Measurements from ENCODE around the gene UQCRC1.

The UQCRC1 gene

DNA sequence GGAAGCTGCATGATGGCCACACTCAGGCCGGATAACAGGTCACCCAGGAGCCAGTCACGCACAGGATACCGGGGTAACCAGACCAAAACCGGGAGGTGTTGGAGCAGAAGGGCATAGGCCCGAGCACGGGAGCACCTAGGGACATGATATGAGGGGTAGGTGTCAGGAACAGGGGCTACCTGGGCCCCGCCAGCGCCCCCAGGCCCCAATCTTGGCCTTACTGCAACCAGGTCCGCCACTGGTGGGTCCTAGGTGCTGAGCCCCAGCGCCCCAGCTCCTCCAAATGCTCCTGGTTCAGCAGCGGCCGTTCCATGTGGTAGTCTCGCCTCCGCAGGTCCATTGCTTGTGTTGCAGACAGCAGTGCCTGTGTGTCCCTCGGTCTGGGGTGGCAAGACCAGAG is 23.8 kb upstream of the UQCRC1 start:
- no peak for DNase-seq

GRCh38 chr3:48631516-48632448 is 22.3 kb upstream of the UQCRC1 start:
- no peak for DNase-seq

DNA sequence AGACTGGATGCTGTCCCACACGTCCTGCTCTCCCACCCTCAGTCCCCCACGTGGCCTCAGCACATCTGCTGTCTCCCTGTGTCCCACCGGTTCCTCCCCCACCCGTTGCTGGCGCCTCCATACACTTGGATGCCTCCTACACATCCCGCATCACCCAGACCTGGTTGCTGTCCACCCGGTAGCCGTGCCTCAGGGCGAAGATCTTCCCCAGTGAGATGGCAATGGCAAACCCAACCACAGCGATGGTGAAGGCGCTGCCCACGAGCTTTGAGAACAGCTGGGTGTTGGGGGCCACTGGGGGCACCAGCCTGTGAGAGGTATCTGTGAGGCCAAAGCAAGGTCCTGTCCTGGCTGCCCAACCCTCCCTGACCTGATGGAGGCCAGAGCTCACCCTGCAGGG is 21.4 kb upstream of the UQCRC1 start:
- DNase-seq = no peak

- no peak for DNase-seq
Observed at GRCh38 chr3:48630407-48630806, 21.0 kb upstream of the UQCRC1 start.

GRCh38 chr3:48629894-48630293 is 20.4 kb upstream of the UQCRC1 start:
- DNase-seq = no peak

- no peak for DNase-seq
Observed at GRCh38 chr3:48628277-48629017, 19.0 kb upstream of the UQCRC1 start.

- no peak for DNase-seq
Observed at GRCh38 chr3:48625600-48625999, 16.2 kb upstream of the UQCRC1 start.

DNA sequence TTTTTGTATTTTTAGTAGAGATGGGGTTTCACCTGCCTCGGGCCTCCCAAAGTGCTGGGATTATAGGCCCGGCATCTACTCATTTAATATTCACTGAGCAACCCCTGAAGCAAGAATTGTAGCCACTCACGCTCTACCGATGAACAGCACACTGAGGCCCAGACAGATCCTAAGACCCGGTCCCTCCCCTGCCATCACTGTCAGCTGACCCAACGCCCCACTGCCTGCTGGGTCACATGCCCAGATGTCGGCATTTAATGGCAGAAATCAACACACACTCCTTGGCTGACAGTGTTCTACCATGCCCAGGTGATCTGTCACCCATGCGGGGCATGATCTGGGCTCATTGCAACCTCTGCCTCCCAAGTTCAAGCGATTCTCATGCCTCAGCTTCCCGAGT is 15.3 kb upstream of the UQCRC1 start:
- DNase-seq = no peak

- DNase-seq = no peak
Observed at GRCh38 chr3:48623851-48624547, 14.6 kb upstream of the UQCRC1 start.

DNA sequence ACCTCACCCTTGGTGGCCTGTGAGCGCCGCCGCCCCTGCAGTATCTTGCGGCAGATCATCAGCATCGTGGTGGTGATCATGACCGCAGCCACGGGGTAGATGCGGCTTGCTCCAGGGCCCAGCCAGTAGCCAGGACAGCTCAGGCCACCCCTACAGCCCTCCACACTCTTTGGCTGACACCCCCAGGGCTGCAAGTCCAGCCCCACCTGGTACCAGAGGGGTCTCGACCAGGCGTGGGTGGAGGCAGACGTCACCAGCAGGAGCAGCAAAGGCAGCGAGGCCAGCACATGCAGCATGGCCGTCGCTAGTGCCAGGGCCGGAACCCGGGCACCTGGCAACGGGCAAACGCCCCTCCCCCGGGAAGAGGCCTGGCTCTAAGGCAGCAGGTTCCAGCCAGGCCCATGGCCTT is 12.0 kb upstream of the UQCRC1 start, which contains the start of gene TMEM89:
TMEM89 (minus strand) TSS at position 309 of the 409 bp plus-strand sequence; CDS start at position 296, 13 bp downstream.
- no peak for DNase-seq

DNA sequence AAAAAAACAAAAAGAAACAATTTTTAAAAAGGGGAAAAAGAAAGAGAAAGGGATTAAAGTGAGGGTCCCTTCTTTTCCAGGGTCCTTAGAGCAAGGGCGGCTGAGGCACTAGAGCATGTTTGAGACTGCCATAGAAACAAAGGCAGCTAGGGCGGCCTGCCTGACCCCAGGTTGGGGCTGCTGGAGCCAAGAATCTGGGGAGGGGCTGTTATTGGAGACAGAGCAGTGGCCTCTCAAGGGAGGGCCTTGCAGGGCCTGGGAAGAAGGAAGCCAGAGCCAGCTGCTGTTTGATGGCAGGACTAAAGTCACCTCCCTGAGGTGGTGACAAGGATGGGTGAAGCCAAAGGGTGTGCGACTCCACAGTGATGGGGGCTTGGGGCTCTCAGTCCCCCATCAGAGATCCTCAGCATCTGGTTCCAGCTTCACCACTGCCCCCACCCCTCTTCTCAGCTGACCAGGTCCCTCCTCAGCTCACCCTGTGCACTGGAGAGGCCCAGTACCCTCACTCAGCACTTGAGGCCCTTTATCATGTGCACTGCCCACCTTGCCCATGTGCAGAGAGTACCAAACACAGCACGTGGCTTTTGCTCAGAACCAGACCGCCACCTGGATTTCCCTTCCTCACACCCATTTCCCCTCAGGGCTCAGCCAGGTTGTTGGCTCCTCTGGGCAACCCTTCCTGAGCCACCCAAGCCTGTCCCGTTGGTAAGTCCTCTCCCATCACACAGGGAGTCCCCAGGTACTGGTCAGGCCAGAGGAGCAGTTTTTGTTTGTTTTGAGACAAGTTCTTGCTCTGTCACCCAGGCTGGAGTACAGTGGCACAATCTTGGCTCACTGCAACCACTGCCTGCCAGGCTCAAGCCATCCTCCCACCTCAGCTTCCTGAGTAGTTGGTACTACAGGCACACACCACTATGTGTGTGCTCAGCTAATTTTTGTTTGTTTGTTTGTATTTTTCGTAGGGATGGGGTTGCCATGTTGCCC is 10.4 kb upstream of the UQCRC1 start:
- no peak for DNase-seq

GRCh38 chr3:48617559-48617958 is 8.1 kb upstream of the UQCRC1 start:
- DNase-seq = no peak

DNA sequence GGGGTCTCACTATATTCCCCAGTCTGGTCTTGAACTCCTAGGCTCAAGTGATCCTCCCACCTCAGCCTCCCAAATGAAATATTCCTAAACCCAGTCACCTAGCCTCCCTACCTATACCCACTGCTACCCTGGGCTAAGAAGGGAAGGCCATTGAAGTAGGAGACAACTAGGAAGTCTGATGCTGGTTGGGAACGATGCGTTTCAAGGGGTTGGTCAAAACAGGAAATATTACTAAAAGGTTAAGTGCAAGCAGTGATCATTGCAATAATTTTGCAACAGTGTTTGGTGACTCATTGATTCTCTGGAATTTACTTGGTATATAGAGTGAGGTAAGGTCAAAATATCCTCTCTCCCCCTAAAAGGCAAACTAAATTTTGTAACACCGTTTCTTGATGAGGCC is 4.6 kb upstream of the UQCRC1 start:
- DNase-seq = peak in 1 of 2 donors; percentile 19

DNA sequence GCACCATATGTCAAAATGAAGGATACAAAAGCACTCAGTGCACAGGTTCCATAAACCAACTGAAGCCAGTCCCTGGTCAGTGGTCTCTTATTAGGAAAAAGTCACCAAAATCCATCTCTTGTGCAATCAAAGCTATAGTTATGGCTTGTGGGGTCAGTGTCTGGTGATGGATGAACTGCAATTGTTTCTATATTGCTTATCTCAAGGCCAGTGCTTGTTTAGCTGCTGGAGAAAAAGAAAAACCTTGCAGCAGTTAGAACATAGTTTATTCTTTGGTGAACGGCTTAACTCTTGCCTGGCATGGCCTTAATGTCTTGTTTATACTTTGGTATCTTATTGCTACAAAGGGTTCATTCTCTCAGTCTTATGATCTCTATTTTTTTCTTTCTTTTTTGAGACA is 2.9 kb upstream of the UQCRC1 start:
- DNase-seq = no peak

DNA sequence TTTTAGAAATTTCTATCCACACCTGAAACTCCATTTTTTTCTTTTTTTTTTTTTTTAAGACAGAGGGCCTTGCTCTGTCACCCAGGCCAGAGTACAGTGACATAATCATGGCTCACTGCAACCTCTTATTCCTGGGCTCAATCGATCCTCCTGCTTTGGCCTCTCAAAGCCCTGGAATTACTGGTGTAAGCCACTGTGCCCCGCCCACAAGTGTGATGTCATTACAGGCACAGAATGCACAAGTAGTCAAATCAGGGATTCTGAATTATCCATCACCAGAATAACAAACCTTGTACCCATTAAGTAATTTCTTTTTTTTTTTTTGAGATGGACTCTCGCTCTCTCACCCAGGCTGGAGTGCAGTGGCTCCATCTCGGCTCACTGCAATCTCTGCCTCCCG is 1.9 kb downstream of the UQCRC1 start:
- DNase-seq = peak in 1 of 2 donors; percentile 15

DNA sequence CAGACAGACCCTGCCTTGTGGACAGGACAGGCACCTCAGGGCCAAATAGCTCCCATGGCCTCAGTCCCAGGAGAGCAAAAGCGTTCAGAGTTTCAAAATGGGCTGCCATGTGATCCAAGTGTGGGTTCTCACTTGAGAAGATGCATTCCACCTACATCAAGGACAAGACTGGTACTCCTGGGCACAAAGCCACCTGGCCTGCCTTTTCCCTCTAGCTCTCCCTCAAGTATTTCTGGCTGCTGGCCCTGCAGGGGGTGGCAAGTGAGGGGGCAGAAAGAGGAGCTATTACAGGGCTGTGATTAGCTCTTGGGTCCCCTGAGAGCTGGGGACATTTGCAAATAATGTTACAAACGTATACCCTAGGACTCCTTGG is 7.8 kb downstream of the UQCRC1 start:
- no peak for DNase-seq

DNA sequence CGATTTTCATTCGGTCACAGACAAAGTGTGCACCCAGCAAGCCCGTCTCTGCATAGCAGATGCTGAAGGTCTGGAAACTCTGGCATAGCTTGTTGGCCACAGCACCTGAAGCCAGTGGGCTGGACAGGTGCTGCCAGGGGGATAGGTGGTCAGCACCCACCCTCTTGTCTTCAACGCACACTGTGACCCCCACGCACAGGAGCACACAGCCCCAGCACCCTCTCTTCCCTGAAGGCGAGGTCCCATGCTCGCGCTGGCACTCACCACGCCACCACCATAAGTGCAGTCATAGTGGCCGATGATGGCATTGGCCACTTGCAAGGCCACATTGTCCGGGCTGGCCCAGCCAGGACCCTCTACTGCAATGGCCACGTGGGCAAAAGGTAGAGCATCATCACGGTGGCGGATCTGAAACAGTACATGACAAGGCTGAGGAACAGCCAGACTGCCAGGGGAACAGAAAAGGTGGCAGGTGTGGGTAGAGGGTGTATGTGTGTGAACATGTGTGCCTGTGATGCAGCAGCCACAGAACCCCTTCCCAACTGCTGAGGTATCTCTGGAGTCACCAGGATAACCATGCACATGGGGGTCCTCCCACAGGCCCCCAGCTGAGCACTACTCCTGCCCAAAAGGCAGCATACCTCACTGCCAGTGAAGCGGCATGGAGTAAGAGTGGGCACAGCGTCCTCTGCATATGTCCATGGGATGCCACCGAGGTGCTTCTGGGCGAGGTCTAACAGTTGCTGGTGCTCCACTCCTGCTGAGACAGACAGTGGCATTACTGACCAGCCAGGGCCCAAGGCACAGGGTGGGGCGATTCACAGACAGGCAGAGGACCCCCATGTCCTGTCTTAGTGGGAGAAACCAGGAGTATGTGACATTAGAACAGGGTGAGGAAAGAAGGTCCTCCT is 8.5 kb downstream of the UQCRC1 start:
- DNase-seq = no peak

- DNase-seq = no peak
Observed at GRCh38 chr3:48599509-48600285, 9.7 kb downstream of the UQCRC1 start.

DNA sequence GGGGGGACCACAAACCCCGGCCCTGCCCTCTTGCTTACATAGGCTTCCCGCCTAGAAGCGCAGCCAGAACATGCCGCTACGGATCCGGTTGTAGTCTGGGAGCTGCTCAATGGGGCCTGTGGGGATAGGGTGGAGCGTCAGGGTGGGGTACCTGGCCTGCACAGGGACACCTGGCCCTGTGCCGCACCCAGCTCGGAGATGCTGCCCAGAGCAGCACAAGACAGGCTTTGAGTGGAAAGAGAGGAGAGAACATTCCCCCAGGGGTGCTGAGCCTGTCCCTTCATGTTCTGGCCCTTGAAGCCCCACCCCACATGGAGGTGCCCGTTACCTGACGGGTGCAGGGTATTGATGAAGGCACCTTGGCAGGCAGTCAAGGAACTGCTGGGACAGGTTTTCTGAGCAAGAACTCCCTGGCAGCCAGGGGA is 10.4 kb downstream of the UQCRC1 start:
- DNase-seq = no peak
